ENCODE measurements around the gene PLXNA1.
A peak's percentile ranks its signal among the peaks of the same experiment; 100 is the strongest.

The PLXNA1 gene

DNA sequence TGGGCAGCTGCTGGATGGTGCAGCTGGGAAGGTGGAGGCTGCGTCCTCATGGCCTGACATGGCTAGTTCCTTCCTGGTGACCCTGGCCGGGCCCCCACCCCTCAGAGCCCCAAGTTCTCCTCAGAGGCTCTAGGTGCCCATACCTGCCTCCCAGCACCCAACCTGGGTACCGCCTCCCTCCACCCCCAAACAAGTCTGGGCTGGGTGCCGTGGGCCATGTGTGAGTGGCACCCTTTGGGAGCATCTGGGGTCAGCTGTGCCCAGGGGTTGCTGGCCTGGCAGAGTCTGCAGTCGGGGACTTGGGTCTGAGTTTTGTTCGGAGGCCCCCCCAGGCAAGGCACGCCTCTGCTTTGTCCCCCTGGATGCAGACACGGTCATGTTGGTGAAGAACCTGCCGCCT, 10.5 kb downstream of the PLXNA1 start:
- no peak overlapping the region for H3K27ac ChIP-seq
- TF ChIP-seq, protein P1, sequence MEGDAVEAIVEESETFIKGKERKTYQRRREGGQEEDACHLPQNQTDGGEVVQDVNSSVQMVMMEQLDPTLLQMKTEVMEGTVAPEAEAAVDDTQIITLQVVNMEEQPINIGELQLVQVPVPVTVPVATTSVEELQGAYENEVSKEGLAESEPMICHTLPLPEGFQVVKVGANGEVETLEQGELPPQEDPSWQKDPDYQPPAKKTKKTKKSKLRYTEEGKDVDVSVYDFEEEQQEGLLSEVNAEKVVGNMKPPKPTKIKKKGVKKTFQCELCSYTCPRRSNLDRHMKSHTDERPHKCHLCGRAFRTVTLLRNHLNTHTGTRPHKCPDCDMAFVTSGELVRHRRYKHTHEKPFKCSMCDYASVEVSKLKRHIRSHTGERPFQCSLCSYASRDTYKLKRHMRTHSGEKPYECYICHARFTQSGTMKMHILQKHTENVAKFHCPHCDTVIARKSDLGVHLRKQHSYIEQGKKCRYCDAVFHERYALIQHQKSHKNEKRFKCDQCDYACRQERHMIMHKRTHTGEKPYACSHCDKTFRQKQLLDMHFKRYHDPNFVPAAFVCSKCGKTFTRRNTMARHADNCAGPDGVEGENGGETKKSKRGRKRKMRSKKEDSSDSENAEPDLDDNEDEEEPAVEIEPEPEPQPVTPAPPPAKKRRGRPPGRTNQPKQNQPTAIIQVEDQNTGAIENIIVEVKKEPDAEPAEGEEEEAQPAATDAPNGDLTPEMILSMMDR (conservative IDR thresholded peaks at IDR 0.05), result no peak

DNA sequence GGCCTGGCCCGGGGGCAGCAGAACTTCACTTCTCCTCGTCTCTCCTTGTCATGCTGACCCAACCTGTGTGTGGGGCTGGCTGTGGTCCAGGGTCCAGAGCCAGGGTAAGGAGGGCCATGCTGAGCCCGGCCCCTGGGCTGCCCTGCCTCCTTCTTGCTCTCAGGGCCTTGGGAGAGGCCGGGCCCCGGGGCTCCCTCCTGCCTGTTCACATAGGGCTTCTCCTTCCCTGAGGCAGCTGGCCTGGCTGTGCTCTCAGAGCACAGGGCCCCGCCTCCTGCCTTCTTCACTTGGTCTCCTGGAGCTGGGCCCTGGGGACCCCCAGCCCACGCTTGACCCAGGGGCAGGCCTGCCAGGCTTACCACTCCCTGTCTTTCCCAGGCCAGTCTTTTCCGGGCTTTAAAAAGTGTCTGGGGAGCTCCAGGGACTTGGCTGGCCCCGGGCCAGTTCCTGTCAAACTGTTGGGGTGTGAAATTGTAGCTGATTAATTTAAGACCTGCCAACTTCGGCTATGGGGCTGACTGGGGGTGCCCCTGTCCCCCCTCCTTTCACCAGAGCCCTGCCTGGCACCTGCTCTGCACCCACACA, 11.8 kb downstream of the PLXNA1 start:
- TF ChIP-seq, protein P1 (conservative IDR thresholded peaks at IDR 0.05), result no peak
- H3K27ac ChIP-seq, result peak overlapping the region; percentile 38; the same call in 1 of the 2 replicates

DNA sequence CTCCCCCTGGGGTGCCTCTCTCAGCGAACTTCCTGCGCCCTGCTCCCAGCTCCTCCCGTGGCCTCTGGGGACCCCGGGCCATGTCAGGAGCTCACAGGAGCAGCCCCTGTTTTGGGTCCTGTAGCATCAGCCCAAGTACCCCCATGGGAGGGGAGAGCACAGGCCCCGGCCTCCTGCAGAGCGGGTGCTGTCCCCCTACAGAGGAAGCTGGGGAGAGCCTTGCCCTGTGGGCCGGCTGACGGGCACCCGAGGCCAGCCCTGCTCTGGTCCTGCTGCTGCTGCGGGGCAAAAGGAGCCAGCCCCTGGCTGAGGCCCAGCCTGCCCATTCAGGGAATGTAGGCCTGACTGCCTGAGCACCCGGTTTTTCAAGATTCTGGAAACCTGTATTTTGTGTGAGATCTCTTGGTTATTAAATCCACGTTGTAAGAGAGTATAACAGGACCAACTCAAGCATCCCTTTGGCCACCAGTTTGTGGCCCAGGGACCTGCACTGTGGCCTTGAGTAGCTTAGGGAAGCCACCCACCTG, 12.4 kb downstream of the PLXNA1 start:
- H3K27ac ChIP-seq, result peak overlapping the region; percentile 38; the same call in 1 of the 2 replicates
- TF ChIP-seq, protein P1 (conservative IDR thresholded peaks at IDR 0.05), result no peak

DNA sequence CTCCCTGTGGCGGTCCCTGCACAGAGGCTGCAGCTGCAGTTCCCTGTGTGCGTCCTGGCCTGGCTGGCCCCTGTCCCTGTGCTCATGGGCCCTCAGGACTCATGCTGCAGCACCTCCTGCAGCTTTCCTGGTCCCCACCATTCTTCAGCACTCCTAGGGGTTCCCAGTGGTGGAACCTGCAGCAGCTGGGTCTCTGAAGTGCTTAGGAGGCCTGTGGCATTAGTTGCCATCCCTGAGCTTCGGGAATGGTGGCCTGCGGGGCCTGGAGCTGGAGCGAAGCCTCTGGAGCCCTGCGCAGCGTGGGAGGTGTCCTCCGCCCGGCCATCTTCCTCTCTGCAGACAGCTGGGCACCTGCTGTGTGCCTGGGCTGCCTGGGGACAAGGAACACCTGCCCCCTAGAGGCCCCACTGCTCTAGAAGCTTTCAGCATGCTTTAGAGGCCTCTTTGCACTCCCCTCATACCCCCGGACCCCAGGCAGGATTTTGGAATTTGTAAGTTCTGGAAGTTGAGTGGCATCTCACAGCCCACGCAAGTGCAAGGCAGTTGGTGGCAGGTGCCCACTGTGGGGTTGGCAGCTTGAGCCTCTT, 13.1 kb downstream of the PLXNA1 start:
- TF ChIP-seq, protein P1 (conservative IDR thresholded peaks at IDR 0.05), result no peak
- no peak overlapping the region; the same call in 1 of the 2 replicates for H3K27ac ChIP-seq

DNA sequence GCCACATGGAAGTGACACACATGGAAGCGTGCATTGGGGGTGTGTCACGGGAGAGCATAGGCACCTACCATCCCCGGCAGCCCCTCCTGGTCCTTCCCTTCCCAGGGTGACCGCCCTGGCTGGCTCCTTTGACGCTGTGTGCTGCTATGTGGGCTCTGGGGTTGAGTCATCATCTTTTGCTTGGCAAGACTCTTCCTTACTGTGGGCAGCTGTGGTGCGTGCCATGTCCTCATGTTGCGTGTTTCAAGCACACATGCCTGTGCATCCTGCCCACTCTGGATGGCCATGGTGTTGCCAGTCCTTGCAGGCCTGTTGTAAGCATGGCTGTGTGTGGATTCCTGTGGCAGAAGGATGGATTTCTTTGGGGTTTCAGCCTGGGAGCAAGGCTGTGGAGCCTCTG, 14.0 kb downstream of the PLXNA1 start:
- no peak overlapping the region for H3K27ac ChIP-seq
- TF ChIP-seq, protein P1 (conservative IDR thresholded peaks at IDR 0.05), result no peak

DNA sequence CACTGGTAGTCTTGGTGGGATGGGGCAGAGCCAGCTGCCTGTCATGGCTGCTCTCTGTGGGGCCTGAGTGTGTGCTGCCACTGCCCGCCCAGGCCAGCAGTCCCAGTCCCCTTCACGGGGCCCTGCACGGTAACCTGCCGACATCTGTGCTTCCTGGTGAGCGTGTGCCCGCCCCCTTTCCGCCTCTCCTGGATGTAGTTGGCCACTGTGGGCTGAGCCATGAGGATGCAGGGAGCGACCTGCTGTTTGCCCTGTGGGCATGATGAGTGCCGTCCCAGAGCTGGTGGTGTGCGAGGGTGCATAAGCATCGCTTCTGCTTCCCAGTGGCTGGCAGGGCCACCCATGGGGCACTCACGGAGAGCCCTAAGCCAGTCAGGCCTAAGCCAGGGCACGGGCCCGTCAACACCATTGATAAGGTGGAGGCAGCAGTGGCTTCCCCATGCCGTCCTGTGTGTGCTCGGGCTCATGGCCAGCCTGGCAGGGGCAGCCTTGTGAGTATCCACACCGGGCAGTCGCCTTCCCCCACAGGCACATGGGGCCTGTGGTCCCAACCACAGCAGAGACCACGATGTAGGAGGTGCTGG, 14.6 kb downstream of the PLXNA1 start:
- H3K27ac ChIP-seq, result no peak overlapping the region
- TF ChIP-seq, protein P1 (conservative IDR thresholded peaks at IDR 0.05), result no peak

DNA sequence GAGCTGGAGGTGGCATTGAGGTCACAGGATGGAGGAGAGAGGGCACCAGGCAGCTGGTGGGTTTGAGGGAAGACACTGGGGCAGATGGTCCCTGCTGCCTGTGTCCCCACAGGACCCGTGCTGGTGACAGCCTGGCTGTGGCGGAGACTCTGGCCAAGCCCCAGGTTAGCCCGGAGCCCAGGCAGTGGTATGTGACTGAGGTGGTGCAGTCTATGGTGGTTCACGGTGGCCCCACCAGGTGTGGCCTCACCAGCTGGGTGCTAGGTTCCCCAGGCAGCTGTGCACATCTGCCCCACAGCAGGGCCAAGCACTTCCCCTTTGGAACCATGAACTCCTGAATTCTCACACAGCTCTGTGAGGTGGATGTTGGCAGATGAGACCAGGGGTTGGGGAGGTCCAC, 15.4 kb downstream of the PLXNA1 start:
- TF ChIP-seq, protein P1 (conservative IDR thresholded peaks at IDR 0.05), result no peak
- H3K27ac ChIP-seq, result peak overlapping the region; percentile 53

All from VCaP (cell line).